HEK293 (cell line): ENCODE results near the gene NCK2.

Experiments
- KLF1 ChIP-seq: fragments of 450-650 bp; formaldehyde crosslinking; IDR thresholded peaks from 2 replicates; pipeline ENCODE4 v1.5.1; 2016; ENCODE audit warnings: missing biosample characterization, missing genetic modification characterization
- ZNF121 ChIP-seq: fragments of 450-650 bp; formaldehyde crosslinking; IDR thresholded peaks from 2 replicates; pipeline ENCODE4 v1.5.1; 2016; ENCODE audit warnings: missing biosample characterization, missing genetic modification characterization
- ZNF174 ChIP-seq: fragments of 450-650 bp; formaldehyde crosslinking; IDR thresholded peaks from 2 replicates; pipeline ENCODE4 v1.5.0; 2017; ENCODE audit warnings: missing biosample characterization, mild to moderate bottlenecking, missing genetic modification characterization
- ZNF658 ChIP-seq: fragments of 450-650 bp; formaldehyde crosslinking; IDR thresholded peaks from 2 replicates; pipeline ENCODE4; 2016; ENCODE audit warnings: missing biosample characterization, missing genetic modification characterization
- ZNF660 ChIP-seq: fragments of 450-650 bp; IDR thresholded peaks from 2 replicates; pipeline ENCODE4 v1.5.1; 2018; ENCODE audit warnings: missing biosample characterization, mild to moderate bottlenecking, missing genetic modification characterization
- ZNF747 ChIP-seq: fragments of 450-650 bp; formaldehyde crosslinking; IDR thresholded peaks from 2 replicates; pipeline ENCODE4 v1.5.1; 2016; ENCODE audit warnings: missing biosample characterization, missing genetic modification characterization
- TF ChIP-seq, protein P1 (sequence below): fragments of 450-650 bp; formaldehyde crosslinking; IDR thresholded peaks from 2 replicates; pipeline ENCODE4 v1.5.1; 2016; ENCODE audit warnings: missing biosample characterization, missing genetic modification characterization
- TF ChIP-seq, protein P2 (sequence below): sonication (generic); formaldehyde crosslinking; IDR thresholded peaks from 2 replicates; pipeline ENCODE4 v1.8.1; 2022; ENCODE audit warnings: mild to moderate bottlenecking, moderate library complexity, missing genetic modification reagents
- TF ChIP-seq, protein P3 (sequence below): fragments of 450-650 bp; formaldehyde crosslinking; IDR thresholded peaks from 2 replicates; pipeline ENCODE4 v1.5.1; 2016; ENCODE audit warnings: missing biosample characterization, missing genetic modification characterization
- TF ChIP-seq, protein P4 (sequence below): fragments of 450-650 bp; formaldehyde crosslinking; IDR thresholded peaks from 2 replicates; pipeline ENCODE4 v1.5.1; 2016; ENCODE audit warnings: missing biosample characterization, missing genetic modification characterization
- TF ChIP-seq, protein P5 (sequence below): fragments of 450-650 bp; formaldehyde crosslinking; IDR thresholded peaks from 2 replicates; pipeline ENCODE4 v1.5.1; 2016; ENCODE audit warnings: missing biosample characterization, missing genetic modification characterization, low read depth

DNA sequence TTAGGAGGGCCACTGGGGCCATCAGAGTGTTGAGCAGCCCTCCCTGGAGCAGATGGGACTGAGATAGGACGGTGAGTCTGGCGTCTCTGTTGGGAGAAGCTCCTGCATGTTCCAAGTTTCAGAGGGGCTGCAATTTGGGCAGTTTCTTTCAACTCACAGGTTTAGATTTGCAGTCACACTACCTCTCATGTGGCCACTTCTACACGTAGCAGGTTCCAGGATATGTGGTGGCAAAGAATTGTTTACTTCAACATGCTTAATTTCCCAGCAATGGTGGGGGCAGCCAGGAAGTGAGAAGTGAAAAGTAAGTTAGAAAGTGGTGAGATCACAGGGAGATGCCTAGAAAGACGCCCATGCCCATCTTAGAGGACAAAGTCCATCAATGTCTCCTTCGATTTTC, 9.3 kb downstream of the NCK2 start:
- TF ChIP-seq, protein P1, sequence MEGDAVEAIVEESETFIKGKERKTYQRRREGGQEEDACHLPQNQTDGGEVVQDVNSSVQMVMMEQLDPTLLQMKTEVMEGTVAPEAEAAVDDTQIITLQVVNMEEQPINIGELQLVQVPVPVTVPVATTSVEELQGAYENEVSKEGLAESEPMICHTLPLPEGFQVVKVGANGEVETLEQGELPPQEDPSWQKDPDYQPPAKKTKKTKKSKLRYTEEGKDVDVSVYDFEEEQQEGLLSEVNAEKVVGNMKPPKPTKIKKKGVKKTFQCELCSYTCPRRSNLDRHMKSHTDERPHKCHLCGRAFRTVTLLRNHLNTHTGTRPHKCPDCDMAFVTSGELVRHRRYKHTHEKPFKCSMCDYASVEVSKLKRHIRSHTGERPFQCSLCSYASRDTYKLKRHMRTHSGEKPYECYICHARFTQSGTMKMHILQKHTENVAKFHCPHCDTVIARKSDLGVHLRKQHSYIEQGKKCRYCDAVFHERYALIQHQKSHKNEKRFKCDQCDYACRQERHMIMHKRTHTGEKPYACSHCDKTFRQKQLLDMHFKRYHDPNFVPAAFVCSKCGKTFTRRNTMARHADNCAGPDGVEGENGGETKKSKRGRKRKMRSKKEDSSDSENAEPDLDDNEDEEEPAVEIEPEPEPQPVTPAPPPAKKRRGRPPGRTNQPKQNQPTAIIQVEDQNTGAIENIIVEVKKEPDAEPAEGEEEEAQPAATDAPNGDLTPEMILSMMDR (tag by site-specific recombination), result no peak
- no peak for TF ChIP-seq ZNF658 (tag by site-specific recombination)
- TF ChIP-seq, protein P2, sequence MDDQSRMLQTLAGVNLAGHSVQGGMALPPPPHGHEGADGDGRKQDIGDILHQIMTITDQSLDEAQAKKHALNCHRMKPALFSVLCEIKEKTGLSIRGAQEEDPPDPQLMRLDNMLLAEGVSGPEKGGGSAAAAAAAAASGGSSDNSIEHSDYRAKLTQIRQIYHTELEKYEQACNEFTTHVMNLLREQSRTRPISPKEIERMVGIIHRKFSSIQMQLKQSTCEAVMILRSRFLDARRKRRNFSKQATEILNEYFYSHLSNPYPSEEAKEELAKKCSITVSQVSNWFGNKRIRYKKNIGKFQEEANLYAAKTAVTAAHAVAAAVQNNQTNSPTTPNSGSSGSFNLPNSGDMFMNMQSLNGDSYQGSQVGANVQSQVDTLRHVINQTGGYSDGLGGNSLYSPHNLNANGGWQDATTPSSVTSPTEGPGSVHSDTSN (CRISPR knock-in tag), result no peak
- TF ChIP-seq ZNF747 (tag by site-specific recombination), result no peak
- TF ChIP-seq KLF1 (tag by site-specific recombination), result no peak
- no peak for TF ChIP-seq ZNF121 (tag by site-specific recombination)
- TF ChIP-seq, protein P3, sequence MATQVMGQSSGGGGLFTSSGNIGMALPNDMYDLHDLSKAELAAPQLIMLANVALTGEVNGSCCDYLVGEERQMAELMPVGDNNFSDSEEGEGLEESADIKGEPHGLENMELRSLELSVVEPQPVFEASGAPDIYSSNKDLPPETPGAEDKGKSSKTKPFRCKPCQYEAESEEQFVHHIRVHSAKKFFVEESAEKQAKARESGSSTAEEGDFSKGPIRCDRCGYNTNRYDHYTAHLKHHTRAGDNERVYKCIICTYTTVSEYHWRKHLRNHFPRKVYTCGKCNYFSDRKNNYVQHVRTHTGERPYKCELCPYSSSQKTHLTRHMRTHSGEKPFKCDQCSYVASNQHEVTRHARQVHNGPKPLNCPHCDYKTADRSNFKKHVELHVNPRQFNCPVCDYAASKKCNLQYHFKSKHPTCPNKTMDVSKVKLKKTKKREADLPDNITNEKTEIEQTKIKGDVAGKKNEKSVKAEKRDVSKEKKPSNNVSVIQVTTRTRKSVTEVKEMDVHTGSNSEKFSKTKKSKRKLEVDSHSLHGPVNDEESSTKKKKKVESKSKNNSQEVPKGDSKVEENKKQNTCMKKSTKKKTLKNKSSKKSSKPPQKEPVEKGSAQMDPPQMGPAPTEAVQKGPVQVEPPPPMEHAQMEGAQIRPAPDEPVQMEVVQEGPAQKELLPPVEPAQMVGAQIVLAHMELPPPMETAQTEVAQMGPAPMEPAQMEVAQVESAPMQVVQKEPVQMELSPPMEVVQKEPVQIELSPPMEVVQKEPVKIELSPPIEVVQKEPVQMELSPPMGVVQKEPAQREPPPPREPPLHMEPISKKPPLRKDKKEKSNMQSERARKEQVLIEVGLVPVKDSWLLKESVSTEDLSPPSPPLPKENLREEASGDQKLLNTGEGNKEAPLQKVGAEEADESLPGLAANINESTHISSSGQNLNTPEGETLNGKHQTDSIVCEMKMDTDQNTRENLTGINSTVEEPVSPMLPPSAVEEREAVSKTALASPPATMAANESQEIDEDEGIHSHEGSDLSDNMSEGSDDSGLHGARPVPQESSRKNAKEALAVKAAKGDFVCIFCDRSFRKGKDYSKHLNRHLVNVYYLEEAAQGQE (tag by site-specific recombination), result no peak
- TF ChIP-seq ZNF660 (tag by site-specific recombination), result no peak
- TF ChIP-seq, protein P4, sequence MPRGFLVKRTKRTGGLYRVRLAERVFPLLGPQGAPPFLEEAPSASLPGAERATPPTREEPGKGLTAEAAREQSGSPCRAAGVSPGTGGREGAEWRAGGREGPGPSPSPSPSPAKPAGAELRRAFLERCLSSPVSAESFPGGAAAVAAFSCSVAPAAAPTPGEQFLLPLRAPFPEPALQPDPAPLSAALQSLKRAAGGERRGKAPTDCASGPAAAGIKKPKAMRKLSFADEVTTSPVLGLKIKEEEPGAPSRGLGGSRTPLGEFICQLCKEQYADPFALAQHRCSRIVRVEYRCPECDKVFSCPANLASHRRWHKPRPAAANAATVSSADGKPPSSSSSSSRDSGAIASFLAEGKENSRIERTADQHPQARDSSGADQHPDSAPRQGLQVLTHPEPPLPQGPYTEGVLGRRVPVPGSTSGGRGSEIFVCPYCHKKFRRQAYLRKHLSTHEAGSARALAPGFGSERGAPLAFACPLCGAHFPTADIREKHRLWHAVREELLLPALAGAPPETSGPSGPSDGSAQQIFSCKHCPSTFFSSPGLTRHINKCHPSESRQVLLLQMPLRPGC (tag by site-specific recombination), result no peak
- TF ChIP-seq, protein P5, sequence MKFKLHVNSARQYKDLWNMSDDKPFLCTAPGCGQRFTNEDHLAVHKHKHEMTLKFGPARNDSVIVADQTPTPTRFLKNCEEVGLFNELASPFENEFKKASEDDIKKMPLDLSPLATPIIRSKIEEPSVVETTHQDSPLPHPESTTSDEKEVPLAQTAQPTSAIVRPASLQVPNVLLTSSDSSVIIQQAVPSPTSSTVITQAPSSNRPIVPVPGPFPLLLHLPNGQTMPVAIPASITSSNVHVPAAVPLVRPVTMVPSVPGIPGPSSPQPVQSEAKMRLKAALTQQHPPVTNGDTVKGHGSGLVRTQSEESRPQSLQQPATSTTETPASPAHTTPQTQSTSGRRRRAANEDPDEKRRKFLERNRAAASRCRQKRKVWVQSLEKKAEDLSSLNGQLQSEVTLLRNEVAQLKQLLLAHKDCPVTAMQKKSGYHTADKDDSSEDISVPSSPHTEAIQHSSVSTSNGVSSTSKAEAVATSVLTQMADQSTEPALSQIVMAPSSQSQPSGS (tag by site-specific recombination), result no peak
- TF ChIP-seq ZNF174 (tag by site-specific recombination), result no peak
